SH-SY5Y (cell line): Measurements from ENCODE around the gene P2RX7.

ENCODE experiments used
- GATA2 ChIP-seq: IDR thresholded peaks from 2 replicates; pipeline ENCODE4 v1.6.1; 2011; ENCODE audit warnings: mild to moderate bottlenecking, low read depth, low read length
- GATA3 ChIP-seq: IDR thresholded peaks from 2 replicates; pipeline ENCODE4 v1.6.1; 2011; ENCODE audit warnings: low read depth, mild to moderate bottlenecking, low read length, moderate library complexity

The P2RX7 gene

DNA sequence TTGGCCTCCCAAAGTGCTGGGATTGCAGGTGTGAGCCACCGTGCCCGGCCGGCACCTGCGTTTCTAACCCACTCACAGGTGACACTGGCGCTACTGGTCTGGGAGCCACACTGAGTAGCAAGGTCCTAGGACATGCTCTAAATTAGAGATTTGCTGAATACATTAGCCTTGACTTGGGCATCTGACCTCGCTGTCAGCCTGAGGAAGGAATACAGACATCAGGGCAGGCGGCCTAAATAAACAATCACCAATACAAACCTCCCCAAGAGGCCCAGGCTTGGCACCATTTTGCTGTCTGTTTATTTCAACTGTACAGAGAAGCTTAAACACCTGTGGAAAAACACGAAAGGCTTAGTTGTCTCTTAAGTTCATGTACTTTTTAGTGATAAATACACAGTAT, 104.7 kb downstream of the P2RX7 start:
- TF ChIP-seq GATA2 (no peak), GATA3 (no peak)
